ENCODE measurements around the gene CLIC2.

Gene CLIC2

DNA sequence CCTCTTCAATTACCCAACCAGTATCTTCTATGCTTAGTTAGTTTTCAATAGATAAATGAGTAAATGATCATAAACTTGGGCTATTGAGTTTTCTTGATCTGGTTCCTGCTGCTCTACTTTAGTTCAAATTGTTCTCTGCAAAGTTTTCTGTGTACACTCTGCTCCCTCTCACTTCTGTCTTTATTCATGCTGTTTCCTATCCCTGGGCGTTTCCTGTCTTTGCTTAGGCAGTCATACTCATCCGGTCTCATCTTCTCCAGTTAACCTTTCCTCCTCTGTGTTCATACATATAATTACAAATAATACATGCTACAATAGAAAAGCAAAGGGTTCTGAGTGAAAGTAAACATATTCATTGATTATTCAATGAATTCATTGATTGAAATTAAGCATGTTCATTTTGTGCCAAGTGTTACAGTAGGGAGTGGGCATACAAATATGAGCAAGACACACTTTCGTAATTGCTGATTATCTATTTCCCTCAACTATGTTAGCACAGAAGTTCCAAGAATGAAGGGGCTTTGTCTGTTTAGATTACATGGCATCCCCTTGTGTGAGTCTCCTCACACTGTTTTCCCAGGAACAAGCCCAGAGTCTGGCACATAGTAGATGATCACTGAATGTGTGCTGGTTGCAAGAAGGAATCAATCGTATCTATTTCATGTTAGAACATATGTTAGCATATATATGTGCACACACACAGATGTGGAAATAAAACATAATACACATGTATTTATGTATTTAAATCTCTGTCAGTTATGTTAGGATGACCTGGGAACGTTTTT is 71.3 kb downstream of the CLIC2 start:
- no peak for DNase-seq

DNA sequence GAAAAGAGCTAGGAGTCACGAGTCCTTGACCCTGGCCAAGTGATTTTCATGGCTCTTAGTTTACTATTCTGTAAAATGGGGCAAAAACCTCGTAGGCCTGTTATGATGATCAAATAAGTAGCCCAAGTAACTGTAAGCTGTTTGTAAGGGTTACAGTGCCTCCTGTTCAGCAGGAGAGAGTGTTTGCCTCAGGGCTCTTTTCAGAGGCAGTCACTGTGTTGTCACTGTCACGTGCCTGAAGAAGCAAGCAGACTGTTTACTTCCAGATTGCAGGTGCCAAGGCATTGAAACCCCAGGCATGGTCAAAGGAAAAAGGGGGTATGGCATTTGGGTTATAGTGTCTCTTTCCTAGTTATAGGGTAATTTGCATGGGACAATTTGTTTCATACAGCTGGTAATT is 74.7 kb downstream of the CLIC2 start:
- DNase-seq, result no peak

DNA sequence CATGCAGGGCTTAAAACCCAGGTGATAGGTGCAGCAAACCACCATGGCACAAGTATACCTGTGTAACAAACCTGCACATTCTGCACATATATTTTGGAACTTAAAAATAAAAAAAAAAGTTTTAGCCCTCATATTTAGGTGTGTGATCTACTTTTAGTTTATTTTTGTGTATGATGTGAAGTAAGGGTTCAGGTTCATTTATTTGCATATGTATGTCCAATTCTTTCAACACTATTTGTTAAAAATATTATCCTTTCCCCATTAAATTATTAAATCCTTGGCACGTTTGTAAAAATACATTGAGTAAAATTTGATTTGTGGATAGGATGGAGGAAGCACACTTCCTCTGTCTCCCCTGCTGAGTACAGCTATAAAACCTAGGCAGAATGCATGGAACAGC is 83.0 kb downstream of the CLIC2 start:
- no peak for DNase-seq

DNA sequence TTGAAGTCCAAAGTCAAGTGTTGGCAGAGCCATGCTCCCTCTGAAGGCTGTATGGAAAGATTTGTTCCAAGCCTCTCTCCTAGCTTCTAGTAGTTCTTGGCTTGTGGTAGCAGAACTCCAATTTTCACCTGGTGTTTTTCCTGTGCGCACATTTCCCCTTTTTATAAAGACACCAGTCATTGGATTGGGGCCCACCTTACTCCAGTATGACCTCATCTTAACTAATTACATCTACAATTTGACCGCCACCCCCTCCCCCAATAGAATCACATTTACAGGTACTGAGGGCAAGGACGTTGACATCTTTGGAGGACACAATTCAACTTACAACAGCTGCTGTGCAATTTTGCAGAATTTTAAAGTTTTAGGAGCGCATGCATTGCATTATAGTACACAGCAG is 86.9 kb downstream of the CLIC2 start:
- DNase-seq, result no peak

DNA sequence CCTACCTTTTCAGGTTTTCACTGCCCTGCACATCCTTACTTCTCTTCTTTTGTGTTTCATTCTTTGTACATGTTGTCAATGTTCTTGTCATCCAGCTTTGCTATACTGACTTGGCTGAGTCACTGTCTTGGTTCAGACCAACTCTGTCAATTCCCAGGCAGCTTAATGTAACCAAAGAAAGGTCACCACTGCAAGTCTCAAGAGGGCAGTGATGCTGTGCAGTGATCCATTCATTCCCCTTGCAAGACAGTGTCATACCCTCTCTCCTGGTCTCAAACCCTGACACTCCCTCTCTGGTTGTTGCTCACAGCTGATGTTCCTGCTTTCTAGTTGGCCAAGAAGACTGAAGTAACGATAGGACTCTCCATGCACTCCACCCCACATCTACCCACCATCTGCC is 87.7 kb downstream of the CLIC2 start:
- no peak for DNase-seq

DNA sequence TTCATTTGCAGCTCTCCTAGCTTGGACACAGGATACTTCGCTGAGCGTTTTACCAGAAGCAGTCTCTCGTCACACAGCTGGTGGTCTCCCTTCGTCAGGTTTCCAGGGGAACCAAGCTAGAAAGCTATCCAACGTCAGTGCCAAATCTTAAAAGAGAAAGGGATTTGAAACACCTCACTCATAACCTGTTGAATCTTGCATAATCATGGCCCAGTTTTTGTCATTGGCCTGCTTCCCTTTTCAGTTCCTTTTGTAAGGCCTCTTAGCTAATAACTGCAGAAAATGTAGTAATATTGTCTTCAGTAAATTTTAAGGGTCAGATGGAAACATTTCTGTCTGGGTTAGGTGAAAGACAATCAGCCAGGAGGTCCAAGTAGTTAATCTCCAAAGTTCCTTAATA is 92.1 kb downstream of the CLIC2 start:
- DNase-seq, result no peak

DNA sequence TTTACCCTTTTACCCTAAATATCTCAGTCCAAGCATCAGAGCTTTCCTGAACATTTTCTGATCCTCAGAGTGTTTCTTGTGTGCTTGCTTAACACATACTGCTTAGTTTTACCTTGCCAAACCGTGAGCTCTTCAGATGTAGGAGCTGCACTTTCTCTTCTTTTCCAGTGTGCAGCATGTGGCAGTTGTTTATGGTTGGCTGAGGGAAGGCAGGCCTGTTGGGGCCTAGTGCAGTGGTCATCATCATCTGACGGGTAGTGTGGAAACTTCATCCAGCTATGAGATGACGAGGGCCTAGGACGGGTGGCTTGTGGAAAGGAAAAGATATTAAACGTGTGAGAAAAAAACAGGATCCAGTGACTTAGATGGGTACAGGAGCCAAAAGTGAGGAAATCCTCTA is 96.7 kb downstream of the CLIC2 start:
- no peak for DNase-seq

DNA sequence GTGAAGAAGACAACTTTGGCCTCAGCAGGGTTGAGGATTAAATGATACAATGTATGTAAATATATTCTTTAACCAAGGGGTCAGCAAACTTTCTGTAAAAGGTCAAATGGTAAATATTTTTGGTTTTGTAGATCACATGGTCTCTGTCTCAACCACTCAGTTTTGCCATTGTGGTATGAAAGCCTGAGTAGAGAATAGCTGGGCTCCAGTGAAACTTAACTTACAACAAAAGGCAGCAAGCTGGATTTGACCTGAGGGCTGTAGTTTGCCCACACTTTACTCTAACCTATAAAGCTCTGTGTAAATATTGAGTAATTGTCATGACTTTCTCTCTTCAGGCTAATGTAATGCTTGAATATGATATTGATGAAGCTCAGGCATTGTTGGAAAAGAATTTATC is 98.5 kb downstream of the CLIC2 start:
- DNase-seq, result no peak

DNA sequence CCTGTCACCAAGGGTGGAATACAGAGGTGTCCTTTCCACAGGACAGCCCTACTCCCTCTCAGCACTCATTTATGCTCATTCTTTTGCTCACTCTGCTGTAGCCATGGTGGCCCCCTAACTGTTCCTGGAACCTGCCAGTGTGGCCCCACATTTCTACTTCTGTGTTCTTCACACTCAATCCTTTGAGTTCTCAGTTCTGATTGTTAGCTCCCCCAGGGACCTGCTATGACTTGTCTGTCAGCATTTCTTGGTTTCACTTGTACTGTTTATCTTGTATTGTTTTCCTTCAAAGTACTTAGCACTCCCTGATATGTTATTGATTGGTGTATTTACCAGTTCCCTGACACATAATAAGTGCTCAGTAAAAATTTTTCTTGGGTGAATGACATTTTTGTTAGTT is 103.3 kb downstream of the CLIC2 start:
- no peak for DNase-seq
